Keratinocyte (primary cell): ENCODE results near the gene LAD1. TPM values are rescaled to one million over a fixed set of nuclear protein-coding genes. Genes with fewer than 3 reads are reported as not detected.

ENCODE experiments used
- DNase-seq: peaks from one replicate; pipeline ENCODE4 v3.0.0-alpha.2; 2011; ENCODE audit warnings: low read depth, missing footprints, low spot score
- FAIRE-seq: peaks from 2 replicates; lab custom pipeline; 2011; peaks lifted over from hg19 to GRCh38; lab: Jason Lieb, UNC
- H2AFZ ChIP-seq: 2 replicates; pipeline ENCODE4 v1.6.0; 2012; ENCODE audit warnings: low read length, control low read depth, inconsistent platforms; ENCODE audit not compliant: control insufficient read depth
- H3K27ac ChIP-seq: 2 replicates; pipeline ENCODE4 v1.5.1; 2011; ENCODE audit warnings: low read length; ENCODE audit not compliant: control insufficient read depth, insufficient read depth
- H3K27me3 ChIP-seq: 3 replicates; pipeline ENCODE4 v1.6.0; 2011; ENCODE audit warnings: low read length; ENCODE audit not compliant: control insufficient read depth, insufficient read depth; ENCODE audit errors: extremely low read depth
- H3K36me3 ChIP-seq, 2 experiments: 2 replicates in 1 of 2; 3 replicates in 1 of 2; pipeline ENCODE4 v1.5.1; 2011; ENCODE audit warnings: low read length in 2 of 2, mild to moderate bottlenecking in 1 of 2; ENCODE audit not compliant: control insufficient read depth in 2 of 2, insufficient read depth in 2 of 2; ENCODE audit errors: extremely low read depth in 1 of 2
- H3K4me1 ChIP-seq: 3 replicates; pipeline ENCODE4 v1.5.1; 2011; ENCODE audit warnings: low read length; ENCODE audit not compliant: control insufficient read depth, insufficient read depth; ENCODE audit errors: extremely low read depth
- H3K4me2 ChIP-seq: 3 replicates; pipeline ENCODE4 v1.6.0; 2011; ENCODE audit warnings: low read depth, low read length; ENCODE audit not compliant: control insufficient read depth, insufficient read depth; ENCODE audit errors: extremely low read depth
- H3K4me3 ChIP-seq, 3 experiments: fragments of 200-600 bp in 1 of 3; sonication (generic) in 1 of 3; 2 replicates in 2 of 3; 3 replicates in 1 of 3; pipeline ENCODE4 v1.5.1; 2011 to 2016; ENCODE audit warnings: low read length in 3 of 3, mild to moderate bottlenecking in 3 of 3, control low read depth in 2 of 3, inconsistent platforms in 1 of 3, low read depth in 1 of 3, mixed read lengths in 1 of 3, mixed run types in 1 of 3, moderate library complexity in 1 of 3; ENCODE audit not compliant: control insufficient read depth in 2 of 3, insufficient read depth in 2 of 3; ENCODE audit errors: extremely low read depth in 1 of 3
- H3K79me2 ChIP-seq: 2 replicates; pipeline ENCODE4 v1.6.0; 2012; ENCODE audit warnings: low read length; ENCODE audit not compliant: control insufficient read depth, insufficient read depth
- H3K9ac ChIP-seq: 3 replicates; pipeline ENCODE4 v1.6.0; 2011; ENCODE audit warnings: low read length; ENCODE audit not compliant: control insufficient read depth, insufficient read depth; ENCODE audit errors: extremely low read depth
- H3K9me1 ChIP-seq: 3 replicates; pipeline ENCODE4 v1.6.0; 2011; ENCODE audit warnings: low read length; ENCODE audit not compliant: control insufficient read depth, insufficient read depth; ENCODE audit errors: extremely low read depth
- H3K9me3 ChIP-seq: 2 replicates; pipeline ENCODE4 v1.5.1; 2012; ENCODE audit warnings: low read depth, low read length; ENCODE audit not compliant: control insufficient read depth
- H4K20me1 ChIP-seq: 3 replicates; pipeline ENCODE4 v1.6.0; 2011; ENCODE audit warnings: low read length; ENCODE audit not compliant: control insufficient read depth, insufficient read depth; ENCODE audit errors: extremely low read depth
- EZH2 ChIP-seq: IDR thresholded peaks from one replicate; pipeline ENCODE4 v1.6.1; 2012; ENCODE audit warnings: inconsistent platforms, mild to moderate bottlenecking, low read length, moderate library complexity
- dilution Hi-C: fragments of 300-500 bp; cut with MboI; formaldehyde crosslinking; loops from one replicate; pipeline ENCODE4 v1.7.0; 2020; ENCODE audit warnings: low sequenced_read_pairs; ENCODE audit not compliant: extremely low pct_ligation_motif_present
- polyA plus RNA-seq, 5 experiments: library from polyadenylated mRNA; depleted of rRNA in 3 of 5; stranded (reverse) in 3 of 5; stranded (forward) in 1 of 5; unstranded in 1 of 5; fragments of >200 nt; gene quantifications; 1 replicate in 1 of 5; 2 replicates in 3 of 5; 3 replicates in 1 of 5; pipeline versions ENCODE4 v1.2.1 to v1.2.3, GENCODE V29; 2011 to 2012; ENCODE audit warnings: missing spikeins in 2 of 5, low read depth in 1 of 5, low replicate concordance in 1 of 5
- TF ChIP-seq, protein P1 (sequence below), 3 experiments: IDR thresholded peaks in 1 of 3; conservative IDR thresholded peaks in 1 of 3; optimal IDR thresholded peaks in 1 of 3; 2 replicates in 2 of 3; 3 replicates in 1 of 3; pipeline versions ENCODE3 to v1.5.1; 2011; ENCODE audit warnings: low read length in 3 of 3, mild to moderate bottlenecking in 3 of 3, moderate library complexity in 2 of 3, control low read depth in 1 of 3, inconsistent platforms in 1 of 3; ENCODE audit not compliant: insufficient read depth in 2 of 3; ENCODE audit errors: extremely low read depth in 1 of 3

The LAD1 gene
- polyA plus RNA-seq, 1 donor (not counting 4 experiments of a cell fraction or from before 2014, with no cell fraction given) = 82.9 TPM

DNA sequence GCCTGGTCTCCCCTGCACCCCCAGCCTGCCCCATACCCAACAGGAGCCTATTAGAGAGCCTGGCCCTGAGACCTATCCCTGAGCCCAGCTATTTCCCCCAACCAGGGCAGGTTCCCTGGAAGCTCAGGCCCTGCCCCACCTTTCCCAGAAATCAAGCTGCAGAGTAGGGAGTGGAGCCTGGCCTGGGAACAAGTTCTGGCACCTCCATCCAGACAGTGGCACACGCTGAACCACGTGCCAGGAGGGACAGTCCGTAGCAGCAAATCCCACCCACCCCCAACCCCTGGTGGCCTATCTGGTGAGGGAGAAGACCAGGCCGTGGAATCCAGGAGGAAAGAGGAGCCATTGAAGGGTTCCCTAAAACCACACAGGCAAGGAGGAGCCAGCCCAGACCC, 44.2 kb downstream of the LAD1 start:
- Histone ChIP-seq H3K36me3 (no peaks in the 10 kb centered on the region), H3K4me2 (peak overlapping the region; percentile 18), H3K4me1 (peaks cover 41% of the 10 kb centered on the region), H3K9me3 (no peaks in the 10 kb centered on the region), H3K4me3 (no peak overlapping the region), H3K9me1 (no peaks in the 10 kb centered on the region), H3K79me2 (no peaks in the 10 kb centered on the region), H3K27ac (no peak overlapping the region), H2AFZ (peak overlapping the region; percentile 41), H3K27me3 (no peaks in the 10 kb centered on the region), H3K9ac (no peak overlapping the region), H4K20me1 (no peaks in the 10 kb centered on the region)
- FAIRE-seq (no peak), DNase-seq (no peak)
- TF ChIP-seq EZH2 = no peak
- TF ChIP-seq, protein P1, sequence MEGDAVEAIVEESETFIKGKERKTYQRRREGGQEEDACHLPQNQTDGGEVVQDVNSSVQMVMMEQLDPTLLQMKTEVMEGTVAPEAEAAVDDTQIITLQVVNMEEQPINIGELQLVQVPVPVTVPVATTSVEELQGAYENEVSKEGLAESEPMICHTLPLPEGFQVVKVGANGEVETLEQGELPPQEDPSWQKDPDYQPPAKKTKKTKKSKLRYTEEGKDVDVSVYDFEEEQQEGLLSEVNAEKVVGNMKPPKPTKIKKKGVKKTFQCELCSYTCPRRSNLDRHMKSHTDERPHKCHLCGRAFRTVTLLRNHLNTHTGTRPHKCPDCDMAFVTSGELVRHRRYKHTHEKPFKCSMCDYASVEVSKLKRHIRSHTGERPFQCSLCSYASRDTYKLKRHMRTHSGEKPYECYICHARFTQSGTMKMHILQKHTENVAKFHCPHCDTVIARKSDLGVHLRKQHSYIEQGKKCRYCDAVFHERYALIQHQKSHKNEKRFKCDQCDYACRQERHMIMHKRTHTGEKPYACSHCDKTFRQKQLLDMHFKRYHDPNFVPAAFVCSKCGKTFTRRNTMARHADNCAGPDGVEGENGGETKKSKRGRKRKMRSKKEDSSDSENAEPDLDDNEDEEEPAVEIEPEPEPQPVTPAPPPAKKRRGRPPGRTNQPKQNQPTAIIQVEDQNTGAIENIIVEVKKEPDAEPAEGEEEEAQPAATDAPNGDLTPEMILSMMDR (optimal IDR thresholded peaks at IDR 0.05 in 1 of 3, IDR thresholded peaks at IDR 0.05 in 1 of 3, conservative IDR thresholded peaks at IDR 0.05 in 1 of 3; ENCODE audit: extremely low read depth in 1 of 3, insufficient read depth in 2 of 3, low read length in 3 of 3) = no peak
- dilution Hi-C loops = no loop called here

DNA sequence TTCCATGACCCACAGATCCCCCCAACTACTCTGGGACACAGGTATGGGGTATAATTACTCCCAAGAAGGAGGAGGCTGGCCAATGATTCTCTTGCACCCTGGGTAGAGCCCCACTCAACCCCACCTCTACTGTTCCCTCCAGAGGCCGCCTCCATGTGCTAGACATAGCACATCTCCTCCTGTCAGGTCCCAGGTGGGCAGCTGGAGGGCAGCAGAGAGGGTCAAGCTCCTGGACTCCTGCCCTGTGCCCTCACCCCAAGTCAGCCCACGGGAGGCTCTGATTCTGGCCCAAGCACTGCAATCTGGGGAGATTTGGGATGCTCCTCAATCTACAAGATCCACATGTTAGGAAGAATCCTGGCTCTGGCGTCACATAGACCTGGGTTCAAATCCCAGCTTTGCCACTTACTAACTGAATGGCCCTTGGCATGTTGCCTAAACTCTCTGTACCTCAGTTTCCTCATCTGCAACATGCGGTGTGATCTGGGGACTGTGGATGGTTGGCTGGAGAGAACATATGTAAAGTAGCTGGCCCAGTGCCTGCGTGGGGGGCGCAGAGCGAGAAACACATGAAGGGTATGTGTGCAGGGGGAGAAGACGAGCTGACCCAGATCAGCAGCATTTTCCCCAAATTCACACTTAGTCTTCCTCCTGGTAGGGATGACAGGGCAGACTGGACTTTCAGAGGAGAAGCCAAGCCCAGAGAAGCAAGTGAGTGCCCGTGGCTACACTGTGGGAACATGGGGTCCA, 44.8 kb downstream of the LAD1 start:
- Histone ChIP-seq H3K9me3 (no peaks in the 10 kb centered on the region), H3K36me3 (no peaks in the 10 kb centered on the region), H3K4me2 (no peak overlapping the region), H3K27ac (no peak overlapping the region), H3K27me3 (no peaks in the 10 kb centered on the region), H3K9me1 (no peaks in the 10 kb centered on the region), H2AFZ (no peak overlapping the region), H3K4me3 (no peak overlapping the region), H4K20me1 (no peaks in the 10 kb centered on the region), H3K9ac (no peak overlapping the region), H3K4me1 (peaks cover 41% of the 10 kb centered on the region), H3K79me2 (no peaks in the 10 kb centered on the region)
- no peak for DNase-seq
- dilution Hi-C loops = no loop called here
- FAIRE-seq = no peak
- no peak for TF ChIP-seq EZH2
- TF ChIP-seq, protein P1 (optimal IDR thresholded peaks at IDR 0.05 in 1 of 3, IDR thresholded peaks at IDR 0.05 in 1 of 3, conservative IDR thresholded peaks at IDR 0.05 in 1 of 3; ENCODE audit: extremely low read depth in 1 of 3, insufficient read depth in 2 of 3, low read length in 3 of 3) = no peak
